Measurements from ENCODE around the gene SLC6A6. TPM values are rescaled to one million over a fixed set of nuclear protein-coding genes. Genes with fewer than 3 reads are reported as not detected.

Gene SLC6A6
- total and polyA plus RNA-seq, 11 donors, result 9.1 to 121 (median 34.9) TPM

DNA sequence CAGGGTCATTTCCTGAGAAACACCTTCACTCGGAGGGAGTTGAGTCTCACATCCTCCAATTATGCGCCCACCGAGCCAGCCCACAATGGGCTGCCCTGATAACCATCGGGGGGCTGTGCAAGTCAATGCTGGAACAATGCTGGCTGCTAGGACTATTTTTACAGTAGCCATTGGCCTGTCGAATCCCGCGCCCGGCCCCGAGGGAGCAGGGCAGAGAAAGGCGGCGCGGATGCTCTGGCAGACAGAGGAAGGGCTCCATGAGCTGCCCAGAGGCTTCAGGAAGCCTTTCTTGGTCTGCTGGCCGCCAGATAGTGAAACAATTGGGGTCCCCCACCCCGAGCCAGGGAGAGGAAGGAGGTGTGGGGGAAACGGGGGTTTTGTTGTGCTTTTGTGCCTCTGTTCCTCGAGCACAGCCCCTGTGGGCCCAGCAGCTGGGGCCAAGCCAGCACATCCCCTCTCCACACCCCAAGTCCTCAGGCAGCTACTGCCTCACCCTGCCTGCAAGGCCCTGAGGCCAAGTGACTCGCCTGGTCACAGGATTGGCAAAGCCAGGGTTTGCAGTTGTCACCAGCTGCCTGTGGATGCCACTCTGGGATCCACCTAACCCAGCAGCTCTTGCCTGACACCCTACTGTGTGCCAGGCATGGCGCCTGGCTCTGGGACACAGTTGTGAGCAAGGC, 39.0 kb downstream of the SLC6A6 start:
- peak; percentile 10 to 51 (median 35) for ATAC-seq
- Histone ChIP-seq H3K4me1 (peaks cover 0 to 63% (median 45%) of the 10 kb centered on the region in 12 donors), H3K36me3 (peaks cover 0 to 27% (median 20%) of the 10 kb centered on the region in 9 donors), H3K27me3 (peaks cover 0 to 10% (median 0%) of the 10 kb centered on the region in 9 donors), H3K4me3 (no peak overlapping the region), H3K27ac (peak overlapping the region in 4 of 12 donors; percentile 8 to 69 (median 32)), H3K9me3 (no peaks in the 10 kb centered on the region)
- intact Hi-C loops (cut with DNase I), result loop anchor here in 1 of 10 donors (2.0 kb wide), 1 partner anchor 41 kb away; no protein-coding TSS in a partner anchor
- 59 to 72% (median 66%) methylated on average over 15 to 18 of the region's 18 CpGs for WGBS, 4 donors
- TF ChIP-seq POLR2A (IDR thresholded peaks at IDR 0.05), result no peak
- TF ChIP-seq, protein P1, sequence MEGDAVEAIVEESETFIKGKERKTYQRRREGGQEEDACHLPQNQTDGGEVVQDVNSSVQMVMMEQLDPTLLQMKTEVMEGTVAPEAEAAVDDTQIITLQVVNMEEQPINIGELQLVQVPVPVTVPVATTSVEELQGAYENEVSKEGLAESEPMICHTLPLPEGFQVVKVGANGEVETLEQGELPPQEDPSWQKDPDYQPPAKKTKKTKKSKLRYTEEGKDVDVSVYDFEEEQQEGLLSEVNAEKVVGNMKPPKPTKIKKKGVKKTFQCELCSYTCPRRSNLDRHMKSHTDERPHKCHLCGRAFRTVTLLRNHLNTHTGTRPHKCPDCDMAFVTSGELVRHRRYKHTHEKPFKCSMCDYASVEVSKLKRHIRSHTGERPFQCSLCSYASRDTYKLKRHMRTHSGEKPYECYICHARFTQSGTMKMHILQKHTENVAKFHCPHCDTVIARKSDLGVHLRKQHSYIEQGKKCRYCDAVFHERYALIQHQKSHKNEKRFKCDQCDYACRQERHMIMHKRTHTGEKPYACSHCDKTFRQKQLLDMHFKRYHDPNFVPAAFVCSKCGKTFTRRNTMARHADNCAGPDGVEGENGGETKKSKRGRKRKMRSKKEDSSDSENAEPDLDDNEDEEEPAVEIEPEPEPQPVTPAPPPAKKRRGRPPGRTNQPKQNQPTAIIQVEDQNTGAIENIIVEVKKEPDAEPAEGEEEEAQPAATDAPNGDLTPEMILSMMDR (IDR thresholded peaks at IDR 0.05), result no peak
- peak; percentile 50 to 83 (median 67) for DNase-seq

- TF ChIP-seq POLR2A (IDR thresholded peaks at IDR 0.05), result no peak
- no peaks in the 10 kb centered on the region for H3K9me3 ChIP-seq
- peak overlapping the region in 3 of 12 donors; percentile 8 to 69 (median 30) for H3K27ac ChIP-seq
- peaks cover 0 to 33% (median 25%) of the 10 kb centered on the region in 9 donors for H3K36me3 ChIP-seq
- DNase-seq, result peak in 1 of 5 donors; percentile 25
- intact Hi-C loops (cut with DNase I), result loop anchor here in 1 of 10 donors (2.0 kb wide), 1 partner anchor 41 kb away; no protein-coding TSS in a partner anchor
- H3K4me3 ChIP-seq, result no peak overlapping the region
- ATAC-seq, result no peak
- peaks cover 0 to 58% (median 41%) of the 10 kb centered on the region in 12 donors for H3K4me1 ChIP-seq
- peaks cover 0 to 10% (median 0%) of the 10 kb centered on the region in 9 donors for H3K27me3 ChIP-seq
- 86 to 97% (median 90%) methylated on average over 6 of the region's 6 CpGs for WGBS, 4 donors
Observed at GRCh38 chr3:14441920-14442300, 39.5 kb downstream of the SLC6A6 start.

- intact Hi-C loops (cut with DNase I), result no loop called here
- TF ChIP-seq, protein P1 (IDR thresholded peaks at IDR 0.05), result no peak
- TF ChIP-seq POLR2A (IDR thresholded peaks at IDR 0.05), result no peak
- Histone ChIP-seq H3K4me3 (no peak overlapping the region), H3K27me3 (peaks cover 0 to 20% (median 0%) of the 10 kb centered on the region in 9 donors), H3K27ac (no peak overlapping the region), H3K4me1 (peaks cover 0 to 45% (median 25%) of the 10 kb centered on the region in 12 donors), H3K9me3 (no peaks in the 10 kb centered on the region), H3K36me3 (peaks cover 0 to 57% (median 48%) of the 10 kb centered on the region in 9 donors)
- no peak for ATAC-seq
- 92 to 99% (median 96%) methylated on average over 6 of the region's 6 CpGs for WGBS, 4 donors
- no peak for DNase-seq
Observed at GRCh38 chr3:14444380-14444779, 42.0 kb downstream of the SLC6A6 start.

DNA sequence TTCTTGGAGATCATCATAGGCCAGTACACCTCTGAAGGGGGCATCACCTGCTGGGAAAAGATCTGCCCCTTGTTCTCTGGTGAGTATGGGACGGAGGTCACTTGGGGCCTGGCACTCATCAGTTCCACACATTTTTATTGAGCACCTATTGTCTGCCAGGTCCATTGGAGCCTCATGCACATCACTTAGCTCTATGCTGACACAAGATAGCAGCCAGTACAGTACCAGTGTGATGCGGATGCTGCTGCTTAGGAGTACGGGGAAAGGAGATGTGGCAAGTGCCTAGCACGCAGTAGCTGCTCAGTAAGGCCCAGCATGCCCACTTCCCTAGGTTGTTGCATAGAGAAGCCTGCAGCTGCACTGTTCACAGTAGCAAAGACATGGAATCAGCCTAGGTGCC, 43.4 kb downstream of the SLC6A6 start:
- DNase-seq (no peak), ATAC-seq (no peak)
- H3K27me3 ChIP-seq, result peaks cover 0 to 21% (median 0%) of the 10 kb centered on the region in 9 donors
- H3K4me3 ChIP-seq, result no peak overlapping the region
- intact Hi-C loops (cut with DNase I), result no loop called here
- peaks cover 0 to 71% (median 52%) of the 10 kb centered on the region in 9 donors for H3K36me3 ChIP-seq
- H3K27ac ChIP-seq, result no peak overlapping the region
- peaks cover 0 to 40% (median 11%) of the 10 kb centered on the region in 12 donors for H3K4me1 ChIP-seq
- no peaks in the 10 kb centered on the region for H3K9me3 ChIP-seq
- TF ChIP-seq POLR2A (IDR thresholded peaks at IDR 0.05), result no peak
- TF ChIP-seq, protein P1 (IDR thresholded peaks at IDR 0.05), result no peak
- WGBS, 4 donors, result 93 to 100% (median 99%) methylated on average over 4 of the region's 4 CpGs
